HEK293 (cell line): ENCODE data around the gene FZD7.

Experiments used
- ZFHX2 ChIP-seq: fragments of 450-650 bp; formaldehyde crosslinking; conservative IDR thresholded peaks from 2 replicates; pipeline ENCODE4 v1.5.1; 2016; ENCODE audit warnings: missing biosample characterization, missing genetic modification characterization
- ZNF138 ChIP-seq: fragments of 450-650 bp; formaldehyde crosslinking; IDR thresholded peaks from 2 replicates; pipeline ENCODE4 v1.5.1; 2016; ENCODE audit warnings: missing biosample characterization, missing genetic modification characterization, borderline replicate concordance
- ZNF501 ChIP-seq: fragments of 450-650 bp; formaldehyde crosslinking; IDR thresholded peaks from 2 replicates; pipeline ENCODE4 v1.5.1; 2016; ENCODE audit warnings: missing biosample characterization, missing genetic modification characterization
- TF ChIP-seq, protein P1 (sequence below): fragments of 450-650 bp; formaldehyde crosslinking; optimal IDR thresholded peaks from 2 replicates; pipeline ENCODE3; 2016; ENCODE audit warnings: missing biosample characterization, mild to moderate bottlenecking, missing genetic modification characterization
- TF ChIP-seq, protein P2 (sequence below): fragments of 450-650 bp; formaldehyde crosslinking; IDR thresholded peaks from 2 replicates; pipeline ENCODE4 v1.5.1; 2016; ENCODE audit warnings: missing biosample characterization, missing genetic modification characterization

DNA sequence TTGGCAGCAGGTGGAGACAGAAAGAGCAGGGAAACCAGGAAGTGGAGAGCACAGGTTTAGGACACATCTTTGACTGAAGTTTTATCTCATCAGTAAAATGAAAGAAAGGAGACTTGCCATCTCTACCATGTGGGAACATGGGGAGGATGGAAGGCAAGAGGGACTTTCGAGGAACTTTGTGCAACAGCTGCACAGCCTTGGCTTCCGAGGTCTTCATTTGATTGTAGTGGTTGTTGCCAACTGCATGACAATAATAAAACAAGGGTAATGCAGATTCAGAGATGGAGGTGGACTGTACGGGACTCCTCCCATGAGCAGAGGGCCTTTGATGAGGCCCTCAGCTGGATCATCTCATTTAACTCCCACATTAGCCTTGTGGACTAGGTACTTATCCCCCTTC lies 49.3 kb upstream of the FZD7 start:
- TF ChIP-seq, protein P1, sequence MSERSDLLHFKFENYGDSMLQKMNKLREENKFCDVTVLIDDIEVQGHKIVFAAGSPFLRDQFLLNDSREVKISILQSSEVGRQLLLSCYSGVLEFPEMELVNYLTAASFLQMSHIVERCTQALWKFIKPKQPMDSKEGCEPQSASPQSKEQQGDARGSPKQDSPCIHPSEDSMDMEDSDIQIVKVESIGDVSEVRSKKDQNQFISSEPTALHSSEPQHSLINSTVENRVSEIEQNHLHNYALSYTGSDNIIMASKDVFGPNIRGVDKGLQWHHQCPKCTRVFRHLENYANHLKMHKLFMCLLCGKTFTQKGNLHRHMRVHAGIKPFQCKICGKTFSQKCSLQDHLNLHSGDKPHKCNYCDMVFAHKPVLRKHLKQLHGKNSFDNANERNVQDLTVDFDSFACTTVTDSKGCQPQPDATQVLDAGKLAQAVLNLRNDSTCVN (tag by site-specific recombination): no peak
- TF ChIP-seq ZNF501 (tag by site-specific recombination) (no peak), ZFHX2 (tag by site-specific recombination) (no peak), ZNF138 (tag by site-specific recombination) (no peak)
- TF ChIP-seq, protein P2, sequence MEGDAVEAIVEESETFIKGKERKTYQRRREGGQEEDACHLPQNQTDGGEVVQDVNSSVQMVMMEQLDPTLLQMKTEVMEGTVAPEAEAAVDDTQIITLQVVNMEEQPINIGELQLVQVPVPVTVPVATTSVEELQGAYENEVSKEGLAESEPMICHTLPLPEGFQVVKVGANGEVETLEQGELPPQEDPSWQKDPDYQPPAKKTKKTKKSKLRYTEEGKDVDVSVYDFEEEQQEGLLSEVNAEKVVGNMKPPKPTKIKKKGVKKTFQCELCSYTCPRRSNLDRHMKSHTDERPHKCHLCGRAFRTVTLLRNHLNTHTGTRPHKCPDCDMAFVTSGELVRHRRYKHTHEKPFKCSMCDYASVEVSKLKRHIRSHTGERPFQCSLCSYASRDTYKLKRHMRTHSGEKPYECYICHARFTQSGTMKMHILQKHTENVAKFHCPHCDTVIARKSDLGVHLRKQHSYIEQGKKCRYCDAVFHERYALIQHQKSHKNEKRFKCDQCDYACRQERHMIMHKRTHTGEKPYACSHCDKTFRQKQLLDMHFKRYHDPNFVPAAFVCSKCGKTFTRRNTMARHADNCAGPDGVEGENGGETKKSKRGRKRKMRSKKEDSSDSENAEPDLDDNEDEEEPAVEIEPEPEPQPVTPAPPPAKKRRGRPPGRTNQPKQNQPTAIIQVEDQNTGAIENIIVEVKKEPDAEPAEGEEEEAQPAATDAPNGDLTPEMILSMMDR (tag by site-specific recombination): no peak
